HAP-1 (cell line): Measurements from ENCODE around the gene NF1.
"Not testable (repeated sequence)": the region's sequence is repeated elsewhere in the genome, so short reads cannot be mapped to it uniquely, and the experiment has no call there.

Experiments used
- DNase-seq, 2 experiments: peaks; one replicate each; pipeline ENCODE4 v3.0.0-alpha.2; 2016 to 2020; ENCODE audit warnings: low spot score in 2 of 2
- H3K27me3 ChIP-seq: fragments of 250-450 bp; sonication (Bioruptor Pico); 2 replicates; pipeline ENCODE4 v1.5.1; 2020; ENCODE audit warnings: low read depth, mild to moderate bottlenecking, moderate library complexity
- H3K36me3 ChIP-seq: fragments of 250-450 bp; sonication (Bioruptor Pico); replicated peaks from 2 replicates; pipeline ENCODE4 v1.5.1; 2020; ENCODE audit warnings: mild to moderate bottlenecking
- H3K4me1 ChIP-seq: fragments of 250-450 bp; sonication (Bioruptor Pico); 2 replicates; pipeline ENCODE4 v1.5.1; 2020; ENCODE audit warnings: mild to moderate bottlenecking
- H3K4me3 ChIP-seq: fragments of 250-450 bp; sonication (Bioruptor Pico); 2 replicates; pipeline ENCODE4 v1.5.1; 2020; ENCODE audit warnings: mild to moderate bottlenecking, moderate library complexity
- H3K9me3 ChIP-seq: fragments of 250-450 bp; sonication (Bioruptor Pico); 2 replicates; pipeline ENCODE4 v1.5.1; 2020; ENCODE audit warnings: mild to moderate bottlenecking, moderate library complexity
- in situ Hi-C: fragments of 300-500 bp; cut with MboI; formaldehyde crosslinking; loops from 3 replicates; pipeline ENCODE4 v1.14.3; 2020; ENCODE audit warnings: low sequenced_read_pairs, inconsistent platforms, mixed read lengths

Gene NF1

DNA sequence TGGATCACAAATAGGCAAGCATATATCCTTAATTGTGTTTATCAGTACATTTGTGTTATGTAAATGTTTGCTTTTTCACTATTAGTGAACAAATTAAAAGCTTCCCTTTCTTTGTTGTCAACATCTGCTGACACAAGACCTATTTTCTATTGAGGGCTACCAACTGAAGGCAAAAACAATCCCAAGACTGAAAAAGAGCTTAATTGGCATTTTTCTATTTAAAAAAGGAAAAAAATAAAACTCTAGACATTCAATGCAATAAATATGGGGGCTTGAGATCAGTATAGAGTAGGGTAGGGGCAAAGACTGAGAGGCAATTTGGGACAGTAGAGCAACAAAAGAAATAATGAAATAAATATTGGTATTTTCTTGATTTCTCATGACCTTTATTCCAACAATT lies 178.0 kb downstream of the NF1 start:
- Histone ChIP-seq H3K9me3 (no peaks in the 10 kb centered on the region), H3K4me1 (peaks cover 15% of the 10 kb centered on the region), H3K27me3 (no peaks in the 10 kb centered on the region), H3K4me3 (no peak overlapping the region), H3K36me3 (peaks cover 12% of the 10 kb centered on the region)
- DNase-seq = no peak
- in situ Hi-C loops = no loop called here

DNA sequence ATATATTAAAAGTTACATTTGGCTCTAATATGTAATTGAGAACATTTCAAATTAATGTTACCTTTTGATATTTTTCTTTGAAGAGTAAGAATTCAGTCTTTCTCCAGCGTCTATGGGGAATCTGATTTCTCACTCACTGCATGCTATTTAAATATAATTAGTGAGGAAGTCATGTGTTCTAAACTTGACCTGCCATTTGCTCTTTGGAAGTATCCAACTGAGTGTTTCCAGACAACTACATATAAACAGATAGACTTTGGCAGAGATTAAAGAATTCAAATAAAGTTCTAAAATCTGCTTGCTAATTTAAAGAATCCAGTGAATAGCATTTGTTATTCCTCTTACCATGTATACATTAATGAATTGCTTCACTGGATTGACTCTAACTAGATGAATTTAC lies 178.7 kb downstream of the NF1 start:
- in situ Hi-C loops = no loop called here

DNA sequence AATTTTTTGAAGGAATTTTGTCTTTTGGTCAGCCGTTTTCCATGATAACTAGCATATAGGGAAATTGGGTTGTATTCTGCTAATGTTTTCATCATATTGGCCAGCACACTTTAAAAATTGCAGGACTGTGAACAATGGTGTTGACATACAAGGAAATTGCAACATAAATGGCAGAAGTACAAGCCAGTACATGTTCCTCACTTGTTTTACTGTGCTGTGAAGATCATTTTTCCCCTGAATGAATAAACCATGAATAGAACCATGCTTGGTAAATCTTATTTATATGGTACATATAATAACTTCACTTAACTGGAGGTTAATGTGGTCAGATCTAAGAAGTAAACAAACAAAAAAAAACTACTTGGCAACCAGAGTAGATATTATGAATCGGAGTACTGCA lies 179.5 kb downstream of the NF1 start:
- in situ Hi-C loops = no loop called here
- H3K4me3 ChIP-seq = no peak overlapping the region
- peaks cover 10% of the 10 kb centered on the region for H3K36me3 ChIP-seq
- peaks cover 15% of the 10 kb centered on the region for H3K4me1 ChIP-seq
- H3K9me3 ChIP-seq = no peaks in the 10 kb centered on the region
- no peak for DNase-seq
- H3K27me3 ChIP-seq = no peaks in the 10 kb centered on the region

More for the DNA sequence above, 178.7 kb downstream of the NF1 start:
- Histone ChIP-seq H3K27me3 (no peaks in the 10 kb centered on the region), H3K36me3 (peaks cover 10% of the 10 kb centered on the region), H3K9me3 (no peaks in the 10 kb centered on the region), H3K4me3 (no peak overlapping the region), H3K4me1 (peaks cover 15% of the 10 kb centered on the region)
- no peak for DNase-seq

- H3K4me1 ChIP-seq = peaks cover 12% of the 10 kb centered on the region
- peaks cover 8% of the 10 kb centered on the region for H3K36me3 ChIP-seq
- no peak overlapping the region for H3K4me3 ChIP-seq
- H3K9me3 ChIP-seq = no peaks in the 10 kb centered on the region
- no peaks in the 10 kb centered on the region for H3K27me3 ChIP-seq
- no peak for DNase-seq
- in situ Hi-C loops = no loop called here
These were observed 180.3 kb downstream of the NF1 start for GRCh38 chr17:31275116-31275515.

DNA sequence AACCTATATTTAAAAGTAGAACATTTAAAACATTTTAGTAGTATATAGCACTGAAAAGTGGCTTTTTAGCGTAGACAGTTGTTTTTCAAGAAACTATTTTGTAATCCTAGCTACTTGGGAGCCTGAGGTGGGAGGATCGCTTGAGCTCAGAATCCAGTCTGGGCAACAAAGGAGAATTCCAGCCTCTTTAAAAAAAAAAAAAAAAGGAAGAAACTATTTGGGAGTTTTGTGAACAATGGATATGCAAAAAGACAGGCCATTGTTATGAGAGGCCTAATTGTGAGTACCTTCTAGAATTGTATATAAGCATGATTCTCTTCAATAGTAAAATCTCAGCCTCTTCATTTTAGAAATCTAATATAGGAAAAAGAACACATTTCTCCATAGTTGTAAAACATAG lies 184.6 kb downstream of the NF1 start:
- no peaks in the 10 kb centered on the region for H3K9me3 ChIP-seq
- no peaks in the 10 kb centered on the region for H3K27me3 ChIP-seq
- peaks cover 12% of the 10 kb centered on the region for H3K4me1 ChIP-seq
- peak; percentile 24 to 62 for DNase-seq
- in situ Hi-C loops = no loop called here
- no peak overlapping the region for H3K4me3 ChIP-seq
- H3K36me3 ChIP-seq = 0 out of 2 replicates have a peak, but pooled peaks cover 4% of the 10 kb centered on the region

DNA sequence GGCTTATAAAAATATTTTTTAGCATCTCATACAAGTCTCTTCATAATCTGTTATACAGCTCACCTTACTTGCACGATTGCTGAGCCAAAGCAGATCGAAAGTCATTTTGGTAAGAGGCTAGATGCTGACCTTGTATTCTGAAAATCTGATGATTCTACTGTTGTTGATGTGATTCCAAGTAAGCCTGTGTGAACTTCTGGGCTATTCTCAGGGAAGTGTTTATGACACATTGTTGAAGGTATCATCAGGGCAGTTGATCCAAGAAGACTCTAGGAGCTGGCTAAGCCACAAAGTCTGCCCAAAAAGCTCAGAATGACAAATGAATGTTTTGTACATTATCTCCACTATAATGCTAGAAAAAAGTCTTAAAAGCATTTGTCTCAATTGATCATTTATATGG lies 186.3 kb downstream of the NF1 start:
- no peak for DNase-seq
- in situ Hi-C loops = no loop called here
- no peaks in the 10 kb centered on the region for H3K27me3 ChIP-seq
- no peak overlapping the region for H3K4me3 ChIP-seq
- no peaks in the 10 kb centered on the region for H3K9me3 ChIP-seq
- H3K36me3 ChIP-seq = 0 out of 2 replicates have a peak, but pooled peaks cover 4% of the 10 kb centered on the region
- peaks cover 12% of the 10 kb centered on the region for H3K4me1 ChIP-seq

- Histone ChIP-seq H3K4me1 (peaks cover 10% of the 10 kb centered on the region), H3K4me3 (no peak overlapping the region), H3K36me3 (no peaks in the 10 kb centered on the region), H3K9me3 (no peaks in the 10 kb centered on the region), H3K27me3 (no peaks in the 10 kb centered on the region)
- in situ Hi-C loops = no loop called here
- DNase-seq = no peak
These were observed 189.1 kb downstream of the NF1 start for GRCh38 chr17:31283841-31284240.

GRCh38 chr17:31286587-31286986 lies 191.8 kb downstream of the NF1 start:
- in situ Hi-C loops = no loop called here
- Histone ChIP-seq H3K4me3 (no peak overlapping the region), H3K9me3 (no peaks in the 10 kb centered on the region), H3K4me1 (no peaks in the 10 kb centered on the region), H3K36me3 (no peaks in the 10 kb centered on the region), H3K27me3 (no peaks in the 10 kb centered on the region)
- no peak for DNase-seq

- DNase-seq, in situ Hi-C loops, H3K9me3 ChIP-seq, H3K27me3 ChIP-seq, H3K4me1 ChIP-seq, H3K36me3 ChIP-seq, H3K4me3 ChIP-seq: not testable (repeated sequence)
These were observed 193.2 kb downstream of the NF1 start for GRCh38 chr17:31287932-31288331.

DNA sequence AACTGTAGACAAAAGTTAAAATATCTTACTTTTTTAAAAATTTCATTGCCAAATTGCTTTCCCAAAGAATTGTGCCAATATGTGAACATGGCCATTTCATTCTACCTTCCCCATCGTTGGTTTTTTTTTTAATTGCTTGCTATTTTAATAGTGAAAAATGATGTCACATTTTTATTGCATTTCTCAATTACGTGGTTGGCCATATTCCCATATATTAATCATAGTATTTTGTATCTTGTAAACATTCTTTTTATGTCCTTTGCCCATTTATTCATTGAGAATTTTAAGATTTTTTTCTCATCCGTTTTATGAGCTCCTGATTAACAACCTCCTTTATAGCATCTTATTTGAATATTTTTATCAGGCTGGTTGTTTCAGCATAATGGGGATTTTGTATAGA lies 195.0 kb downstream of the NF1 start:
- Histone ChIP-seq H3K27me3 (no peaks in the 10 kb centered on the region), H3K9me3 (no peaks in the 10 kb centered on the region), H3K4me1 (peaks cover 17% of the 10 kb centered on the region), H3K4me3 (no peak overlapping the region), H3K36me3 (no peaks in the 10 kb centered on the region)
- no peak for DNase-seq
- in situ Hi-C loops = no loop called here

DNA sequence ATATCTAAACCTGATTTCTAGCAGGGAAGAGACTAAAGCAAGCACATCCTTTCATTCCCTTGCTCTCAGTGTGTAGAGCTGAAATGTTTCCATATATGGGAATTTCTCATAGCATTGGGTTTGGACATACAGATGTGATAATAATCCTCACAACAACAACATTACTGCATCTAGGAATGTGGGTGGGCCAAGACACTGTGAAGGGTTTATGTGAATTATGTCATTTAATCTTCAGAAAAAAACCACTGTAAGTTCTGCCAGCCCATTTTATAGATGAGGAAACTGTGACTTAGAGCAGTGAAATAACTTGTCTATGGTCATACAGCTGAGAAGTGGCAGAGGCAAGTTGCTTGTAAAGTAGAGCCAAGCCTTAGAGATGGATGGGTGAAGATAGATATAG lies 197.0 kb downstream of the NF1 start:
- Histone ChIP-seq H3K36me3 (no peaks in the 10 kb centered on the region), H3K4me1 (peaks cover 35% of the 10 kb centered on the region), H3K9me3 (no peaks in the 10 kb centered on the region), H3K4me3 (no peak overlapping the region), H3K27me3 (no peaks in the 10 kb centered on the region)
- in situ Hi-C loops = no loop called here
- no peak for DNase-seq

- Histone ChIP-seq H3K36me3 (no peaks in the 10 kb centered on the region), H3K9me3 (no peaks in the 10 kb centered on the region), H3K4me3 (no peak overlapping the region), H3K27me3 (no peaks in the 10 kb centered on the region), H3K4me1 (peaks cover 41% of the 10 kb centered on the region)
- DNase-seq = no peak
- in situ Hi-C loops = no loop called here
These were observed 198.8 kb downstream of the NF1 start for GRCh38 chr17:31293581-31293980.

- no peaks in the 10 kb centered on the region for H3K27me3 ChIP-seq
- no peaks in the 10 kb centered on the region for H3K36me3 ChIP-seq
- in situ Hi-C loops = no loop called here
- peak in 1 of 2 experiments; percentile 21 for DNase-seq
- no peak overlapping the region for H3K4me3 ChIP-seq
- peaks cover 41% of the 10 kb centered on the region for H3K4me1 ChIP-seq
- H3K9me3 ChIP-seq = no peaks in the 10 kb centered on the region
These were observed 199.5 kb downstream of the NF1 start for GRCh38 chr17:31294231-31294630.

GRCh38 chr17:31294820-31295488 lies 200.2 kb downstream of the NF1 start:
- in situ Hi-C loops = no loop called here
- no peaks in the 10 kb centered on the region for H3K9me3 ChIP-seq
- no peaks in the 10 kb centered on the region for H3K36me3 ChIP-seq
- no peak overlapping the region for H3K4me3 ChIP-seq
- H3K4me1 ChIP-seq = peaks cover 41% of the 10 kb centered on the region
- H3K27me3 ChIP-seq = no peaks in the 10 kb centered on the region
- no peak for DNase-seq

DNA sequence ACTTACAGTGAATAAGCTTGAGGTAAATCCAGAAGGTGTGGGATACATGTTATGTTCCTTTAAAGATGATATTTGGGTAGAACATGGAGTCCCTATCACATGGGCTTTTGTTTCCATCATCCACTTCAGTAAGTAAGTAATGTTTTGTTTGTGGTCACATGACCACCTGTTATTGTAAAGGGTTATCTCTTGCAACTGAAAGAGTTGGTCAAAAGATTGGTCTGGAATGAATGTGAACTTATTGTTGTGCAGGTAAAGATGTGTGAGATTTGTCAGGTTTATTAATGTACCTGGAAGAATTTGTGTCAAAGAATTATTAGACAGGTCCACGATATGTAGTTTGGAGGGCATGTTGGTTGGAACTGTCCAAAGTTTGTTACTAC lies 200.7 kb downstream of the NF1 start:
- no peaks in the 10 kb centered on the region for H3K27me3 ChIP-seq
- no peaks in the 10 kb centered on the region for H3K36me3 ChIP-seq
- H3K4me3 ChIP-seq = no peak overlapping the region
- peaks cover 41% of the 10 kb centered on the region for H3K4me1 ChIP-seq
- in situ Hi-C loops = no loop called here
- DNase-seq = no peak
- no peaks in the 10 kb centered on the region for H3K9me3 ChIP-seq
